WTC11 (cell line): ENCODE measurements around the gene NACC2. TPM values are rescaled to one million over a fixed set of nuclear protein-coding genes. Genes with fewer than 3 reads are reported as not detected.

Source experiments
- ATAC-seq: fragments of 200-7000 bp; cut with Tn5 transposase; 2 replicates; pipeline ENCODE4 v1.10.0; 2021; ENCODE audit warnings: mild to moderate bottlenecking, moderate library complexity
- CTCF ChIA-PET: fragments of 300-600 bp; sonication (Branson Sonifier 250); formaldehyde crosslinking; loops from one replicate; lab custom pipeline; 2021; ENCODE audit warnings: antibody characterized with exemption; lab: Charles Lee
- POLR2A ChIA-PET: fragments of 350-600 bp; sonication (Branson Sonifier 250); formaldehyde crosslinking; loops from one replicate; lab custom pipeline; 2021; ENCODE audit warnings: antibody characterized with exemption; lab: Charles Lee
- DNase-seq: peaks from one replicate; pipeline ENCODE4 v3.0.0; 2021; ENCODE audit warnings: low spot score
- H3K27ac Mint-ChIP-seq: 2 replicates; pipeline ENCODE4 v1.8.0; 2021; ENCODE audit warnings: mixed read lengths
- H3K27me3 Mint-ChIP-seq: 2 replicates; pipeline ENCODE4 v1.8.0; 2021; ENCODE audit warnings: low read depth, mild to moderate bottlenecking, moderate library complexity, mixed read lengths
- H3K36me3 Mint-ChIP-seq: 2 replicates; pipeline ENCODE4 v1.8.0; 2021; ENCODE audit warnings: mixed read lengths
- H3K4me1 Mint-ChIP-seq: 2 replicates; pipeline ENCODE4 v1.8.0; 2022; ENCODE audit warnings: mixed read lengths
- H3K4me3 Mint-ChIP-seq: 2 replicates; pipeline ENCODE4 v1.8.0; 2021; ENCODE audit warnings: mild to moderate bottlenecking, moderate library complexity, mixed read lengths
- H3K9me3 Mint-ChIP-seq: 2 replicates; pipeline ENCODE4 v1.8.0; 2021; ENCODE audit warnings: mixed read lengths
- ATF3 ChIP-seq: sonication (generic); formaldehyde crosslinking; conservative IDR thresholded peaks from 2 replicates; pipeline ENCODE4 v1.8.1; 2022; ENCODE audit warnings: mild to moderate bottlenecking, missing genetic modification reagents
- CREB1 ChIP-seq: sonication (generic); formaldehyde crosslinking; IDR thresholded peaks from 2 replicates; pipeline ENCODE4 v1.8.0; 2023; ENCODE audit warnings: mild to moderate bottlenecking, missing genetic modification reagents
- CREM ChIP-seq: sonication (generic); formaldehyde crosslinking; IDR thresholded peaks from 2 replicates; pipeline ENCODE4 v1.8.1; 2022; ENCODE audit warnings: mild to moderate bottlenecking, missing genetic modification reagents, moderate library complexity
- E2F5 ChIP-seq: sonication (generic); formaldehyde crosslinking; IDR thresholded peaks from 2 replicates; pipeline ENCODE4 v1.8.1; 2022; ENCODE audit warnings: mild to moderate bottlenecking, moderate library complexity, missing genetic modification reagents
- ELF4 ChIP-seq: sonication (generic); formaldehyde crosslinking; IDR thresholded peaks from 2 replicates; pipeline ENCODE4 v1.8.1; 2022; ENCODE audit warnings: low read depth, mild to moderate bottlenecking, moderate library complexity, missing genetic modification reagents
- ERG ChIP-seq: fragments of 250-450 bp; sonication (Bioruptor Pico); IDR thresholded peaks from 2 replicates; pipeline ENCODE4 v1.8.0; 2021; ENCODE audit warnings: mild to moderate bottlenecking
- GABPB1 ChIP-seq: sonication (generic); formaldehyde crosslinking; IDR thresholded peaks from 2 replicates; pipeline ENCODE4 v1.8.1; 2023; ENCODE audit warnings: mild to moderate bottlenecking, missing genetic modification reagents
- GTF2I ChIP-seq: fragments of 250-450 bp; sonication (Bioruptor Pico); conservative IDR thresholded peaks from 2 replicates; pipeline ENCODE4 v1.4.0; 2021; ENCODE audit warnings: mild to moderate bottlenecking
- KAT7 ChIP-seq: sonication (generic); formaldehyde crosslinking; IDR thresholded peaks from 2 replicates; pipeline ENCODE4 v1.8.1; 2023; ENCODE audit warnings: missing genetic modification reagents, mild to moderate bottlenecking, borderline replicate concordance
- MYBL2 ChIP-seq: sonication (generic); formaldehyde crosslinking; IDR thresholded peaks from 2 replicates; pipeline ENCODE4 v1.8.1; 2023; ENCODE audit warnings: mild to moderate bottlenecking, moderate library complexity, missing genetic modification reagents
- NFYB ChIP-seq: sonication (generic); formaldehyde crosslinking; conservative IDR thresholded peaks from 2 replicates; pipeline ENCODE4 v1.8.0; 2022; ENCODE audit warnings: low read depth, missing genetic modification reagents
- NR1H2 ChIP-seq: sonication (generic); formaldehyde crosslinking; IDR thresholded peaks from 2 replicates; pipeline ENCODE4 v1.9.0; 2021; ENCODE audit warnings: mild to moderate bottlenecking, moderate library complexity, missing genetic modification reagents
- NR3C1 ChIP-seq: sonication (generic); formaldehyde crosslinking; conservative IDR thresholded peaks from 2 replicates; pipeline ENCODE4 v1.8.1; 2023; ENCODE audit warnings: low read depth, mild to moderate bottlenecking, missing genetic modification reagents
- OVOL2 ChIP-seq: fragments of 250-450 bp; sonication (Bioruptor Pico); IDR thresholded peaks from 2 replicates; pipeline ENCODE4 v1.9.0; 2021; ENCODE audit warnings: mild to moderate bottlenecking, borderline replicate concordance
- SMAD4 ChIP-seq: sonication (generic); formaldehyde crosslinking; IDR thresholded peaks from 2 replicates; pipeline ENCODE4 v1.8.0; 2022; ENCODE audit warnings: mild to moderate bottlenecking, missing genetic modification reagents
- USF1 ChIP-seq: sonication (generic); formaldehyde crosslinking; IDR thresholded peaks from 2 replicates; pipeline ENCODE4 v1.8.0; 2022; ENCODE audit warnings: mild to moderate bottlenecking, missing genetic modification reagents
- ZBTB43 ChIP-seq: sonication (generic); formaldehyde crosslinking; IDR thresholded peaks from 2 replicates; pipeline ENCODE4 v1.8.1; 2023; ENCODE audit warnings: mild to moderate bottlenecking, missing genetic modification reagents
- ZMAT4 ChIP-seq: fragments of 250-450 bp; sonication (Bioruptor Pico); IDR thresholded peaks from 2 replicates; pipeline ENCODE4 v1.9.0; 2021; ENCODE audit warnings: mild to moderate bottlenecking
- ZNF281 ChIP-seq: sonication (generic); formaldehyde crosslinking; IDR thresholded peaks from 2 replicates; pipeline ENCODE4 v1.8.0; 2023; ENCODE audit warnings: mild to moderate bottlenecking, missing genetic modification reagents
- ZNF416 ChIP-seq: fragments of 250-450 bp; sonication (Bioruptor Pico); IDR thresholded peaks from 2 replicates; pipeline ENCODE4 v1.9.0; 2021; ENCODE audit warnings: mild to moderate bottlenecking, inconsistent platforms
- ZNF423 ChIP-seq: fragments of 250-450 bp; sonication (Bioruptor Pico); IDR thresholded peaks from 2 replicates; pipeline ENCODE4 v2.1.2; 2022; ENCODE audit warnings: mild to moderate bottlenecking, moderate library complexity
- ZNF532 ChIP-seq: fragments of 250-450 bp; sonication (Bioruptor Pico); IDR thresholded peaks from 2 replicates; pipeline ENCODE4 v1.9.0; 2021; ENCODE audit warnings: mild to moderate bottlenecking, borderline replicate concordance
- ZNF671 ChIP-seq: fragments of 250-450 bp; sonication (Bioruptor Pico); IDR thresholded peaks from 2 replicates; pipeline ENCODE4 v1.8.0; 2021; ENCODE audit warnings: mild to moderate bottlenecking
- total RNA-seq: library from RNA; stranded (reverse); gene quantifications from 3 replicates; pipeline ENCODE4 v1.2.3, GENCODE V29; 2021

The NACC2 gene
- total RNA-seq, 1 experiment from 2014 or later = 17.1 TPM

- no peak for TF ChIP-seq ZNF281 (CRISPR knock-in tag)
- no peak for TF ChIP-seq NFYB
- no peak for TF ChIP-seq USF1
- no peak for TF ChIP-seq ZNF671 (CRISPR knock-in tag)
- no peak for TF ChIP-seq NR1H2
- no peak for TF ChIP-seq E2F5 (CRISPR knock-in tag)
- TF ChIP-seq ZBTB43 = no peak
- TF ChIP-seq CREB1 (CRISPR knock-in tag) = no peak
Observed at GRCh38 chr9:136075134-136075841, 19.8 kb downstream of the NACC2 start (continued).

- DNase-seq = no peak
- POLR2A ChIA-PET = no interaction called here
Observed at GRCh38 chr9:136074706-136075105, 20.4 kb downstream of the NACC2 start.

More at GRCh38 chr9:136074706-136075105, 20.4 kb downstream of the NACC2 start:
- 0 out of 2 replicates have a peak, but pooled peaks cover 2% of the 10 kb centered on the region for H3K4me1 Mint-ChIP-seq
- no peak overlapping the region for H3K27ac Mint-ChIP-seq
- TF ChIP-seq CREM (CRISPR knock-in tag) (no peak), NR3C1 (no peak), KAT7 (CRISPR knock-in tag) (no peak), ZNF671 (CRISPR knock-in tag) (no peak), SMAD4 (CRISPR knock-in tag) (no peak), GABPB1 (CRISPR knock-in tag) (no peak), ELF4 (CRISPR knock-in tag) (no peak), ZNF423 (no peak), GTF2I (CRISPR knock-in tag) (no peak), ERG (CRISPR knock-in tag) (no peak), ZNF532 (CRISPR knock-in tag) (no peak), MYBL2 (no peak), ZMAT4 (no peak), ATF3 (no peak), OVOL2 (CRISPR knock-in tag) (no peak), ZNF416 (CRISPR knock-in tag) (no peak), NR1H2 (no peak)
- no peak for ATAC-seq
- H3K4me3 Mint-ChIP-seq = no peak overlapping the region
- H3K27me3 Mint-ChIP-seq = no peaks in the 10 kb centered on the region
- peaks cover 3% of the 10 kb centered on the region for H3K9me3 Mint-ChIP-seq
- 0 out of 2 replicates have a peak, but pooled peaks cover 3% of the 10 kb centered on the region for H3K36me3 Mint-ChIP-seq
- CTCF ChIA-PET = interaction anchor here (1.1 kb wide), 1 partner anchor 108 kb away, joined by 3 read pairs; no protein-coding TSS in a partner anchor
